Fibroblast of lung (primary cell): ENCODE measurements around the gene LIPM.

Source experiments
- EZH2 ChIP-seq: IDR thresholded peaks from 2 replicates; pipeline ENCODE4 v1.5.1; 2012; ENCODE audit warnings: low read length, control low read depth, mild to moderate bottlenecking; ENCODE audit errors: missing control alignments
- TF ChIP-seq, protein P1 (sequence below), 2 donors: IDR thresholded peaks in 1 of 2; conservative IDR thresholded peaks in 1 of 2; 1 replicate in 1 of 2; 2 replicates in 1 of 2; pipeline ENCODE4 v1.5.1; 2011 to 2012; ENCODE audit warnings: low read length in 2 of 2, control low read depth in 1 of 2, inconsistent platforms in 1 of 2, low read depth in 1 of 2, mild to moderate bottlenecking in 1 of 2

DNA sequence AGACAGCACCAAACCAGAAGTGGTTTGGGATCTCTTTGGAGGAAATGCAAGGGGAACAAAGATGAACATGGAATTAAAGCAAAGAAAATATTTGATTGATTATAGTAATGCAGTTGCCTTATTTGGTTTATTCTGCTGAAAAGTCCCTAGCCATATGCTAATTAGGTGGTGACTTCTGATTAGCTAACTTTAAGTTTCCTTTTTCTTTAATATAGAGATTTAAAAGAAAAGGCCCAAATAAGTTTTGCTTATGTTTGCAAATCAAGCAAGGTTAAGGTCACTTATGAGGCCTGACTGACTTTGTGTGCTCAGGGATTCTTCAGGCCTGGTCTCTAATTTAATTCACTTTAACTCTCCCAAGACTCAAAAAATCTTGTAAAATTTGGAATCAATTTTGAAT is 55.3 kb downstream of the LIPM start:
- no peak for TF ChIP-seq EZH2
- TF ChIP-seq, protein P1, sequence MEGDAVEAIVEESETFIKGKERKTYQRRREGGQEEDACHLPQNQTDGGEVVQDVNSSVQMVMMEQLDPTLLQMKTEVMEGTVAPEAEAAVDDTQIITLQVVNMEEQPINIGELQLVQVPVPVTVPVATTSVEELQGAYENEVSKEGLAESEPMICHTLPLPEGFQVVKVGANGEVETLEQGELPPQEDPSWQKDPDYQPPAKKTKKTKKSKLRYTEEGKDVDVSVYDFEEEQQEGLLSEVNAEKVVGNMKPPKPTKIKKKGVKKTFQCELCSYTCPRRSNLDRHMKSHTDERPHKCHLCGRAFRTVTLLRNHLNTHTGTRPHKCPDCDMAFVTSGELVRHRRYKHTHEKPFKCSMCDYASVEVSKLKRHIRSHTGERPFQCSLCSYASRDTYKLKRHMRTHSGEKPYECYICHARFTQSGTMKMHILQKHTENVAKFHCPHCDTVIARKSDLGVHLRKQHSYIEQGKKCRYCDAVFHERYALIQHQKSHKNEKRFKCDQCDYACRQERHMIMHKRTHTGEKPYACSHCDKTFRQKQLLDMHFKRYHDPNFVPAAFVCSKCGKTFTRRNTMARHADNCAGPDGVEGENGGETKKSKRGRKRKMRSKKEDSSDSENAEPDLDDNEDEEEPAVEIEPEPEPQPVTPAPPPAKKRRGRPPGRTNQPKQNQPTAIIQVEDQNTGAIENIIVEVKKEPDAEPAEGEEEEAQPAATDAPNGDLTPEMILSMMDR (conservative IDR thresholded peaks at IDR 0.05 in 1 of 2, IDR thresholded peaks at IDR 0.05 in 1 of 2; ENCODE audit: low read depth in 1 of 2, low read length in 2 of 2): no peak
